ENCODE data around the gene NR2C1.
A peak's percentile ranks its signal among the peaks of the same experiment; 100 is the strongest.
"Not testable (repeated sequence)": the region's sequence is repeated elsewhere in the genome, so short reads cannot be mapped to it uniquely, and the experiment has no call there.

Gene NR2C1

GRCh38 chr12:95102916-95103671 lies 29.7 kb upstream of the NR2C1 start:
- no peak overlapping the region for H3K4me2 ChIP-seq (ENCODE audit: low read length)
- H4K5ac ChIP-seq (ENCODE audit: low read length), result no peak overlapping the region
- H3K4me1 ChIP-seq (ENCODE audit: control insufficient read depth, low read depth, low read length), result no peaks in the 10 kb centered on the region
- WGBS (ENCODE audit: extremely low coverage, insufficient coverage, low lambda C conversion rate), result no CpG with 5 or more reads among the region's 8 CpGs
- H3K27me3 ChIP-seq (ENCODE audit: insufficient read depth, low read length, poor library complexity), result no peaks in the 10 kb centered on the region
- H3K79me2 ChIP-seq (ENCODE audit: control insufficient read depth, insufficient read depth, low read length), result no peaks in the 10 kb centered on the region
- H3K36me3 ChIP-seq (ENCODE audit: control insufficient read depth, insufficient read depth, low read length), result peaks cover 8% of the 10 kb centered on the region
- no peak overlapping the region for H3K27ac ChIP-seq (ENCODE audit: low read depth, low read length)
- no peak overlapping the region for H3K4me3 ChIP-seq (ENCODE audit: low read length)
- no peaks in the 10 kb centered on the region for H3K79me1 ChIP-seq (ENCODE audit: low read length)
- no peak overlapping the region for H2BK120ac ChIP-seq (ENCODE audit: low read depth, low read length)
- no peak for DNase-seq
- H2BK5ac ChIP-seq (ENCODE audit: low read length), result no peak overlapping the region
- H3K23ac ChIP-seq (ENCODE audit: low read length), result no peak overlapping the region
- no peak overlapping the region for H3K18ac ChIP-seq (ENCODE audit: low read length)
- H3K9ac ChIP-seq (ENCODE audit: low read length), result no peak overlapping the region
- no peak overlapping the region for H2AK5ac ChIP-seq (ENCODE audit: low read length)
- no peak overlapping the region for H2BK15ac ChIP-seq (replicated peaks; ENCODE audit: low read depth)
- H3K4ac ChIP-seq (ENCODE audit: low read depth, low read length), result no peak overlapping the region
- H3K56ac ChIP-seq (ENCODE audit: low read length), result no peak overlapping the region
- no peak overlapping the region for H4K8ac ChIP-seq (ENCODE audit: low read depth, low read length)

- H3K18ac ChIP-seq (ENCODE audit: low read length); H4K8ac ChIP-seq (ENCODE audit: low read depth, low read length); H2AK5ac ChIP-seq (ENCODE audit: low read length); H3K56ac ChIP-seq (ENCODE audit: low read length); H3K79me2 ChIP-seq (ENCODE audit: control insufficient read depth, insufficient read depth, low read length); H3K9ac ChIP-seq (ENCODE audit: low read length); H3K27me3 ChIP-seq (ENCODE audit: insufficient read depth, low read length, poor library complexity); H3K4me3 ChIP-seq (ENCODE audit: low read length); H3K4me2 ChIP-seq (ENCODE audit: low read length); H2BK5ac ChIP-seq (ENCODE audit: low read length); H3K4ac ChIP-seq (ENCODE audit: low read depth, low read length); H2BK120ac ChIP-seq (ENCODE audit: low read depth, low read length); DNase-seq; H3K4me1 ChIP-seq (ENCODE audit: control insufficient read depth, low read depth, low read length); H2BK15ac ChIP-seq (replicated peaks; ENCODE audit: low read depth); H4K5ac ChIP-seq (ENCODE audit: low read length); H3K27ac ChIP-seq (ENCODE audit: low read depth, low read length); H3K79me1 ChIP-seq (ENCODE audit: low read length); H3K23ac ChIP-seq (ENCODE audit: low read length); H3K36me3 ChIP-seq (ENCODE audit: control insufficient read depth, insufficient read depth, low read length): not testable (repeated sequence)
- WGBS (ENCODE audit: extremely low coverage, insufficient coverage, low lambda C conversion rate), result no CpG with 5 or more reads among the region's 5 CpGs
Observed at GRCh38 chr12:95101957-95102356, 28.5 kb upstream of the NR2C1 start.

GRCh38 chr12:95100264-95101190 lies 27.1 kb upstream of the NR2C1 start:
- H3K56ac ChIP-seq (ENCODE audit: low read length), result no peak overlapping the region
- no peak overlapping the region for H2BK15ac ChIP-seq (replicated peaks; ENCODE audit: low read depth)
- H2BK120ac ChIP-seq (ENCODE audit: low read depth, low read length), result no peak overlapping the region
- no peak overlapping the region for H3K27ac ChIP-seq (ENCODE audit: low read depth, low read length)
- H3K18ac ChIP-seq (ENCODE audit: low read length), result no peak overlapping the region
- no peaks in the 10 kb centered on the region for H3K4me1 ChIP-seq (ENCODE audit: control insufficient read depth, low read depth, low read length)
- H2AK5ac ChIP-seq (ENCODE audit: low read length), result no peak overlapping the region
- H3K4me2 ChIP-seq (ENCODE audit: low read length), result no peak overlapping the region
- H3K79me2 ChIP-seq (ENCODE audit: control insufficient read depth, insufficient read depth, low read length), result no peaks in the 10 kb centered on the region
- H4K8ac ChIP-seq (ENCODE audit: low read depth, low read length), result no peak overlapping the region
- H3K23ac ChIP-seq (ENCODE audit: low read length), result peak overlapping the region; percentile 35
- H3K27me3 ChIP-seq (ENCODE audit: insufficient read depth, low read length, poor library complexity), result no peaks in the 10 kb centered on the region
- no peak overlapping the region for H3K4me3 ChIP-seq (ENCODE audit: low read length)
- peaks cover 8% of the 10 kb centered on the region for H3K36me3 ChIP-seq (ENCODE audit: control insufficient read depth, insufficient read depth, low read length)
- peak; percentile 49 for DNase-seq
- no peak overlapping the region for H2BK5ac ChIP-seq (ENCODE audit: low read length)
- no peaks in the 10 kb centered on the region for H3K79me1 ChIP-seq (ENCODE audit: low read length)
- no peak overlapping the region for H4K5ac ChIP-seq (ENCODE audit: low read length)
- WGBS (ENCODE audit: extremely low coverage, insufficient coverage, low lambda C conversion rate), result no CpG with 5 or more reads among the region's 11 CpGs
- no peak overlapping the region for H3K9ac ChIP-seq (ENCODE audit: low read length)
- H3K4ac ChIP-seq (ENCODE audit: low read depth, low read length), result no peak overlapping the region

GRCh38 chr12:95099270-95099790 lies 25.9 kb upstream of the NR2C1 start:
- no peak overlapping the region for H3K18ac ChIP-seq (ENCODE audit: low read length)
- WGBS (ENCODE audit: extremely low coverage, insufficient coverage, low lambda C conversion rate), result no CpG with 5 or more reads among the region's 4 CpGs
- no peak overlapping the region for H3K9ac ChIP-seq (ENCODE audit: low read length)
- H4K5ac ChIP-seq (ENCODE audit: low read length), result no peak overlapping the region
- no peak overlapping the region for H3K4me2 ChIP-seq (ENCODE audit: low read length)
- no peak overlapping the region for H3K4ac ChIP-seq (ENCODE audit: low read depth, low read length)
- no peak overlapping the region for H4K8ac ChIP-seq (ENCODE audit: low read depth, low read length)
- no peaks in the 10 kb centered on the region for H3K79me2 ChIP-seq (ENCODE audit: control insufficient read depth, insufficient read depth, low read length)
- no peaks in the 10 kb centered on the region for H3K27me3 ChIP-seq (ENCODE audit: insufficient read depth, low read length, poor library complexity)
- no peak overlapping the region for H3K4me3 ChIP-seq (ENCODE audit: low read length)
- H2BK5ac ChIP-seq (ENCODE audit: low read length), result no peak overlapping the region
- no peak overlapping the region for H2BK120ac ChIP-seq (ENCODE audit: low read depth, low read length)
- H2BK15ac ChIP-seq (replicated peaks; ENCODE audit: low read depth), result no peak overlapping the region
- H3K36me3 ChIP-seq (ENCODE audit: control insufficient read depth, insufficient read depth, low read length), result peaks cover 8% of the 10 kb centered on the region
- no peaks in the 10 kb centered on the region for H3K4me1 ChIP-seq (ENCODE audit: control insufficient read depth, low read depth, low read length)
- no peak overlapping the region for H3K27ac ChIP-seq (ENCODE audit: low read depth, low read length)
- DNase-seq, result no peak
- no peaks in the 10 kb centered on the region for H3K79me1 ChIP-seq (ENCODE audit: low read length)
- H3K56ac ChIP-seq (ENCODE audit: low read length), result no peak overlapping the region
- no peak overlapping the region for H2AK5ac ChIP-seq (ENCODE audit: low read length)
- H3K23ac ChIP-seq (ENCODE audit: low read length), result no peak overlapping the region

GRCh38 chr12:95096852-95097251 lies 23.4 kb upstream of the NR2C1 start:
- no peak overlapping the region for H3K56ac ChIP-seq (ENCODE audit: low read length)
- H3K18ac ChIP-seq (ENCODE audit: low read length), result no peak overlapping the region
- WGBS (ENCODE audit: extremely low coverage, insufficient coverage, low lambda C conversion rate), result no CpG with 5 or more reads among the region's 3 CpGs
- no peak overlapping the region for H3K4me3 ChIP-seq (ENCODE audit: low read length)
- H2BK5ac ChIP-seq (ENCODE audit: low read length), result no peak overlapping the region
- H4K5ac ChIP-seq (ENCODE audit: low read length), result no peak overlapping the region
- no peaks in the 10 kb centered on the region for H3K79me2 ChIP-seq (ENCODE audit: control insufficient read depth, insufficient read depth, low read length)
- DNase-seq, result no peak
- H3K23ac ChIP-seq (ENCODE audit: low read length), result no peak overlapping the region
- no peak overlapping the region for H3K4me2 ChIP-seq (ENCODE audit: low read length)
- H3K36me3 ChIP-seq (ENCODE audit: control insufficient read depth, insufficient read depth, low read length), result peaks cover 8% of the 10 kb centered on the region
- no peaks in the 10 kb centered on the region for H3K27me3 ChIP-seq (ENCODE audit: insufficient read depth, low read length, poor library complexity)
- H2BK15ac ChIP-seq (replicated peaks; ENCODE audit: low read depth), result no peak overlapping the region
- H3K79me1 ChIP-seq (ENCODE audit: low read length), result no peaks in the 10 kb centered on the region
- H3K4ac ChIP-seq (ENCODE audit: low read depth, low read length), result no peak overlapping the region
- no peak overlapping the region for H2AK5ac ChIP-seq (ENCODE audit: low read length)
- H3K4me1 ChIP-seq (ENCODE audit: control insufficient read depth, low read depth, low read length), result no peaks in the 10 kb centered on the region
- H3K9ac ChIP-seq (ENCODE audit: low read length), result no peak overlapping the region
- H2BK120ac ChIP-seq (ENCODE audit: low read depth, low read length), result no peak overlapping the region
- no peak overlapping the region for H3K27ac ChIP-seq (ENCODE audit: low read depth, low read length)
- H4K8ac ChIP-seq (ENCODE audit: low read depth, low read length), result no peak overlapping the region
